GM10266 (cell line): Measurements from ENCODE around the gene NPIPB9.
"Not testable (repeated sequence)": the region's sequence is repeated elsewhere in the genome, so short reads cannot be mapped to it uniquely, and the experiment has no call there.

ENCODE experiments used
- DNase-seq: peaks from one replicate; pipeline ENCODE4 v3.0.0; 2012; ENCODE audit errors: extremely low spot score
- TF ChIP-seq, protein P1 (sequence below): IDR thresholded peaks from 2 replicates; pipeline ENCODE4 v1.5.1; 2012; ENCODE audit warnings: mild to moderate bottlenecking, low read depth; ENCODE audit not compliant: control insufficient read depth, insufficient read depth; ENCODE audit errors: missing control alignments

NPIPB9 gene

DNA sequence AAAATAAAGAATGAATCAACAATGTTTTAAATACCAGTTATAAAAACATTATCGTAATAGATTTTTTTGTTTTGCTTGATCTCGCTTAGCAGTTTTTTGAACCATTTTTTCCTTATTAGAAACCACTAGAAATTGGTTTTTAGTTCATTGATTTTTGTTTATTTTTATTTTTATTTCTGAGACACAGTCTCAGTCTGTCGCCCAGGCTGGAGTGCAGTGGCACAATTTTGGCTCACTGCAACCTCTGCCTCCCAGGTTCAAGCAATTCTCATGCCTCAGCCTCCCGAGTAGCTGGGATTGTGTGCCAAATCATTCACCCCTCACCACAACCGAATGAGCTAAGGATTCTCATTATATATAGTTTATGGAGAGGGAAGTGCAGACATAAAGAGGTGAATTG, at the start of gene NPIPB9:
TSS of gene NPIPB9 (plus strand) at position 301 of the 400 bp plus-strand sequence.
- not testable (repeated sequence) for DNase-seq

DNA sequence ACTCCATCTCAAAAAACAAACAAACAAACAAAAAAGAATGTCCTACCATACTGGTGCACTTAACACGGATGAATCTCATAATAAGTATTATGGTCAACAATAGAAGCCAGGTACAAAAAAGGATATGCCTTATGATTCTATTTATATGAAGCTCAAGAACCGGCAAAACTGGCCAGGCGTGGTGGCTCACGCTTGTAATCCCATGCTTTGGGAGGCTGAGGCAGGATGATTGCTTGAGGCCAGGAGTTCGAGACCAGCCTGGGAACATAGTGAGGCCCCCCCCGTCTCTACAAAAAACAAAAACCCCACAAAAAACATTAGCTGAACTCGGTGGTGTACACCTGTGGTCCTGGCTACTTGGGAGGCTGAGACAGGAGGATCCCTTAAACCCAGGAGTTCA, 47.3 kb upstream of the NPIPB9 start:
- DNase-seq: not testable (repeated sequence)

DNA sequence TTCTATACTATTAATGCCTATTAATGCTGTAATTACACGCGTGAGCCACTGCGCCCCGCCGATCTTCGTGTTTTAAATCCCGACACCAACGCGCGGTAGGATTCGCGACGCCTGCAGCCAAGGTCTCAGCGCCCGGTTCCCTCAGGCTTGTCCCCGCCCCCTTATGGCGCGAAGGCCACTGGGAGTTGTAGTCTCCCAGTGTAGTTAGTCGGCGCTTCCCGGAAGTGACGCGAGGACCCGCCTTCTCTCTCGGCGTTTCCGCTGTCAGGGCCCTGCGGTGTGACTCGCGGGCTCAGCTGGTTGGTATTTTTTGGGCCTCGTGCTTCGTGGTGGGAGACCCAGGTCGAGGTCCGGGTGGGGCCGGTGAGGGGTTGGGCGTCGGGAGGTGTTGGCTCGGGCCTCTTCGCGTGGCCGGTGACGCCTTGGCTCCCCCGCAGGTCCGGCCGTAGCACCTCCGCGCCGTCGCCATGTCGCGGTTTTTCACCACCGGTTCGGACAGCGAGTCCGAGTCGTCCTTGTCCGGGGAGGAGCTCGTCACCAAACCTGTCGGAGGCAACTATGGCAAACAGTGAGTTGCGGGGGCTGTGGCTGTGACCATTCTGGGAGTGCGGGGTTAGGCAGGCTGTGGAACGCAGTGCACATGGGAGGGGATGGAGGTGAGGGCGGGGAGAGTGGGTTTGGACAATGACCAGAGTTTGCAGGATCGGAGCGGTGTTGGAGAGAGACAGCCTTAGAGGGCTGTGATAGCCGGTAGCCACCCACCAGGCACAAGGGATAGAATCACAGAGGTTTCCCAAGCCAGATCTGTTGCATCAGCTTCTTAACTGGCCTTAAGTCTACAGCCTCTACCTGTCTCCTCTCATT, 40.1 kb upstream of the NPIPB9 start, which contains the start of gene EIF3C:
TSS of gene EIF3C (plus strand) at position 245 of the 864 bp plus-strand sequence. CDS start at position 468, 223 bp downstream.
- not testable (repeated sequence) for DNase-seq

DNA sequence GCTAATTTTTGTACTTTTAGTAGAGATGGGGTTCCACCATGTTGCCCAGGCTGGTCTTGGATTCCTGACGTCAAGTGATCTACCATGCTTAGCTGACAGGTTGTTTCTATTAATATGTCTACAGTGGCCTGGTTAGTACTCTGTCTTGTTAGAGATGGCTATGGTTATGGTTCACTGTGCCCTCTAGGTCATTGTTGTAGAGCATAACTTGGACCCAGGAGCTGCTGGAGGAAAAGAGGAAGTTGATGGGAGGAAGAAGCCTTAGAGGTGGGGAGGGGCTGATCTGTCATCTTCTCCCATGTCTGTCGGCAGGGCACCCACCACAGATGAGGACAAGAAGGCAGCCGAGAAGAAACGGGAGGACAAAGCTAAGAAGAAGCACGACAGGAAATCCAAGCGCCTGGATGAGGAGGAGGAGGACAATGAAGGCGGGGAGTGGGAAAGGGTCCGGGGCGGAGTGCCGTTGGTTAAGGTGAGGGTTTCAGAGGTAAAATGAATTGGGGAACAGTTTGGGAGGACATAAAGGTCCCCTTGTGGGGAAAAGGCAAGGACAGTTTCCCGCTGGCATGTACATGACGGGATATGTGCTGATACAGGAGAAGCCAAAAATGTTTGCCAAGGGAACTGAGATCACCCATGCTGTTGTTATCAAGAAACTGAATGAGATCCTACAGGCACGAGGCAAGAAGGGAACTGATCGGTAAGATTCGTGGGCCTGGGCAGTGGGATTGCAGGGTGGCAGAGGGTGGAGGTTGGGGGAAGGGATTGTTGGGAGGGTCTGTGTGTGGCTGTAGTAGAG, 28.5 kb upstream of the NPIPB9 start:
- not testable (repeated sequence) for DNase-seq

DNA sequence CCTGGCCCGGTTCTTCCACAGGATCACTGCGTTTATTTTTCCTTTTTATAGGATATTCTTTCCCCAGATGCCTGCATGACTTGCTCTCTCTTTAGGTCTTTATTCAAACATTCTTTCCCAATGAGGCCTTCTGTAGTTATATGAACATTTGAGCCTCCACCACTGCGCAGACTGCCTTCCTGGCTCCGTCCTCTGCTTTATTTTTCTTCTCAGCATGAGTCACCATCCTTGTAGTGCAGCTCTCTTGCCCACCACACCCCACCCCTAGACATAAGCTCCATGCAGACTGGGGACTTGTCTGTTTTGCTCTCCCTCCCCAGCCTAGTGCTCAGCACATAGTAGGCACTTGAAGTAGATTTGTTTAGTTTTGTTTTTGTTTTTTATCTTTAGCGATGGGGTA, 20.3 kb upstream of the NPIPB9 start:
- DNase-seq: not testable (repeated sequence)

DNA sequence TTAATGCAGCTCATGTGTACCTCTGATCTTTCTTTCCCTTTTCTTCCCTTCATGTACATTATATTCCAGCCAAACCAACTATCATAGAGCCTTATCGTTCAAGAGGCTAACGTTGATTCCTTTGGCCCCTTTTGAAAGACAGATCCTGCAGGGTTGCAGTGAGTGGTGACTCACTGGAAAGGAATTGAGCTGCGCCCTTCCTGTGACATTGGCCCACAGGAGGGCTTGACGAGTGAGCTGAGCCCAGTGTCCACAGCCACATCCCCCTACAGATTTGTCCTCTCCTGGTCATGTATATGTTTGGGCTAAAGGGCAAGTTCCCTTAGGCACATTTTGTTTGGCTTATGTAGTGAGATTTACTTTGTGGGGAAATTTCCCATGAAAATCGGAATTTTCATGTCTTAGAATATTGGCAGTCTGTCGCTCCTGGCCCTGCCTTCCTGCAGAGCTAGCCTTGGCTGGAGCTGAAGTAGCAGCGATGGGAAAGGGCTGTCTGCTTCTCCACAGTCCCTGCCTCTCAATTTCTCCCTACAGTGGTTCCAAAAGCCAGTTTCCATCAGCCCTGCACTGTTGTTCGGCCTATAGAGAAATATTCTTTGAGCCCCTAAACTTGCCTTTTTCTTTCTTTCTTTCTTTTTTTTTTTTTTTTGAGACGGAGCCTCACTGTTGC, 19.0 kb upstream of the NPIPB9 start:
- not testable (repeated sequence) for DNase-seq

DNA sequence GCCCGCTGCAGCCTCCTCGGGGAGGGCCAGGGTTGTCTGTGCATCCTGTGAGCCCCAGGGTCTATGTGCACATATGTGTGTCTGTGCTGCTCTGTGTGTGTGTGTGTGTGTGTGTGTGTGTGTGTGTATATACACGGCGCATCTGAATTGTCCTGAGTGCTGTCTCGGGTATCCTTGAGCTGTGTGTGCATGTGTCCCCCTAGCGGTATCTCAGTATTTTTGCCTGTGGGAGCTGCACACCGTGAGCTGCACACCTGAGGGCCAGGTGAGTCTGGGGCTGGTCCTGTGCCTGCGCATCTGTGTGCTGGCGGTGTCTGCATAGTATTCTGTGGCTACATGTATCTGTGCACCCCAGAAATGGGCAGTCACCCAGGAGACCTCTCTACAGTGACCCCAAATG, 11.8 kb upstream of the NPIPB9 start:
- DNase-seq: not testable (repeated sequence)

DNA sequence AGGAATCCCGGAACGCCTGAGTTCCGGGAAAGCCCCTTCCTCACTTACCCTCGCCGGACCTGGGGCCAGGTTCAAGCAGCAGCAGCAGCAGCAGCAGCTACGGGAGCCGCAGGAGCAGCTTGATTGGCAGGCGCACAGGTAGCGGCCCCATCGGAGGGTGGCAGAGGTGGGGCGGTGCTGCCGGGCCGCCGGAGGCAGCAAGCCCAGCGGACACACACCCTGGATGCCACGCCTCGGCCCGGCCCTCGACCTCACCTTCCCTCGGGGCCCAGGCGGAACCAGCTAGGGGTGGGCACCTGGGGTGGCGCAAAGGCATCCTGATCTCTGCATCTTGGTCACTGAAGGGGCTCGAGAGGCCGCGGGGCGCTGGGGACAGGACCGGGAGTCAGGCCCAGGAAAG, 11.0 kb upstream of the NPIPB9 start:
- DNase-seq: not testable (repeated sequence)

DNA sequence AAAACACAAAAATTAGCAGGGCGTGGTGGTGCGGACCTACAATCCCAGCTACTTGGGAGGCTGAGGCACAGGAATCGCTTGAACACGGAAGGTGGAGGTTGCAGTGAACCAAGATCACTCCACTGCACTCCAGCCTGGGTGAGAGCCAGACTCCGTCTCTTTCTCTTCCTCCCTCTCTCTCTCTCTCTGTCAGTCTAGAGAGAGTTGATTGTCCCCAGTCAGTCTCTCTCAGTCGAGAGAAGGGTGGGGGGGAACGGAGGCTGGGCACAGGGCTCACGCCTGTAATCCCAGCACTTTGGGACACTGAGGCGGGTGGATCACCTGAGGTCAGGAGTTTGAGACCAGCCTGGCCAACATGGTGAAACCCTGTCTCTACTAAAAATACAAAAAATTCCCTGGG, 10.3 kb upstream of the NPIPB9 start:
- DNase-seq: not testable (repeated sequence)

DNA sequence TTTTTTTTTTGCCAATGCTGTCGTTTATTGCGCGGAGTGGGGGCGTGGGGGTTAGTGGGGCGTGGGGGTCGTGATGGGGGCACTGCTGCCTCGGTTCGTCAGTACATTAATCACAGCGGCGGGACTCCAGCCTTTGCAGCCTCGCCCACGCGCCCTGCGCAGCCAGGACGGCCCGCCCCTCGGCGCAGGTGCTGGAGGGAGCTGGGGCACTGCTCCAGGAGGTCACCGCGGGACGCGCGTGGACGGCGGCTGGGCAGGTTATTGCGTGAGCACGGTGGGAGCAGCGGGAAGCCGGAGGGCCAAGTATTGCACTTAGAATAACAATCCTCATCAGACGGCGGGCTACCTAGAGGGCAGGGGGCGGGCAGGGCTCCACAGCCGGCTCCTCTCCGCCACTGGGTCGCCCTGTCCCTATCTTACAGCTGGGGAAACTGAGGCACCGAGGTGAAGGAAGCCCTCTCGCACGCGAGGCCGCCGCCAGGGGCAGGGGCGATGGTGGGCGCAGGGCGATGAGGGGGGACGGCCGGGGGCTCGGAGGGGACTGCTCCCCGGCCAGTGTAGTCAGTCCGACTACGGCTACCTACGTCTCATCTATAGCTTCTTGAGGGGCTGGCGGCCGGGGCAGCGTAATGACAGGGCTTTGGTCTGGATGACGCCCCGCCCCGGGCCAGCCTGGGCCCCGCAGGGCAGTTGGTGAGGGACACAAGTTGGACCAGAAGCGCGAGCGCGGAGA, 4.8 kb upstream of the NPIPB9 start:
- DNase-seq: not testable (repeated sequence)

DNA sequence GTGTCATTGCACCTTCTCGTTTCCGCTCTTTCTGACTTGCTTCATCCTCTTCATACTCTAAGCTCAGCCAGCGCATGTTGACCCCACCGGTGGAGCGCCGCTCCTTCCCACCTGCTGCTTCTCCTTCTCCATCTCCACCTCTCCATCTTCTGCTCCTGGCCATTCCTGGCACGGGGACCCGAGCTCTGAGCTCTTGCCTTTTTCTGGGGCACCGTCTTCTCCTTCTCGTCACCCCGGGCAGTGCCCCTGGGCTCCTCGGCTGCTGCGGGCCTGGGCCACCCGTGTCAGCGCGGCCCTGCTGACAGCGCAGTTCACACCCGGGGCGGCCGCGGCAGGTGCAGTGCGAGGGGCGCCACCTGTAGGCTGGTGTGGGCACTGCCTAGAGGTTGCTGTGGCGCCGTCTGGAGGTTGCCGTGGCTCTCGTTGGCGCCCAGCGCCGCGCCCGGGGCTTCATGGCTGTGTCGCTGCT, 1.6 kb upstream of the NPIPB9 start:
- DNase-seq: not testable (repeated sequence)
- TF ChIP-seq, protein P1, sequence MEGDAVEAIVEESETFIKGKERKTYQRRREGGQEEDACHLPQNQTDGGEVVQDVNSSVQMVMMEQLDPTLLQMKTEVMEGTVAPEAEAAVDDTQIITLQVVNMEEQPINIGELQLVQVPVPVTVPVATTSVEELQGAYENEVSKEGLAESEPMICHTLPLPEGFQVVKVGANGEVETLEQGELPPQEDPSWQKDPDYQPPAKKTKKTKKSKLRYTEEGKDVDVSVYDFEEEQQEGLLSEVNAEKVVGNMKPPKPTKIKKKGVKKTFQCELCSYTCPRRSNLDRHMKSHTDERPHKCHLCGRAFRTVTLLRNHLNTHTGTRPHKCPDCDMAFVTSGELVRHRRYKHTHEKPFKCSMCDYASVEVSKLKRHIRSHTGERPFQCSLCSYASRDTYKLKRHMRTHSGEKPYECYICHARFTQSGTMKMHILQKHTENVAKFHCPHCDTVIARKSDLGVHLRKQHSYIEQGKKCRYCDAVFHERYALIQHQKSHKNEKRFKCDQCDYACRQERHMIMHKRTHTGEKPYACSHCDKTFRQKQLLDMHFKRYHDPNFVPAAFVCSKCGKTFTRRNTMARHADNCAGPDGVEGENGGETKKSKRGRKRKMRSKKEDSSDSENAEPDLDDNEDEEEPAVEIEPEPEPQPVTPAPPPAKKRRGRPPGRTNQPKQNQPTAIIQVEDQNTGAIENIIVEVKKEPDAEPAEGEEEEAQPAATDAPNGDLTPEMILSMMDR: peak; percentile 11

DNA sequence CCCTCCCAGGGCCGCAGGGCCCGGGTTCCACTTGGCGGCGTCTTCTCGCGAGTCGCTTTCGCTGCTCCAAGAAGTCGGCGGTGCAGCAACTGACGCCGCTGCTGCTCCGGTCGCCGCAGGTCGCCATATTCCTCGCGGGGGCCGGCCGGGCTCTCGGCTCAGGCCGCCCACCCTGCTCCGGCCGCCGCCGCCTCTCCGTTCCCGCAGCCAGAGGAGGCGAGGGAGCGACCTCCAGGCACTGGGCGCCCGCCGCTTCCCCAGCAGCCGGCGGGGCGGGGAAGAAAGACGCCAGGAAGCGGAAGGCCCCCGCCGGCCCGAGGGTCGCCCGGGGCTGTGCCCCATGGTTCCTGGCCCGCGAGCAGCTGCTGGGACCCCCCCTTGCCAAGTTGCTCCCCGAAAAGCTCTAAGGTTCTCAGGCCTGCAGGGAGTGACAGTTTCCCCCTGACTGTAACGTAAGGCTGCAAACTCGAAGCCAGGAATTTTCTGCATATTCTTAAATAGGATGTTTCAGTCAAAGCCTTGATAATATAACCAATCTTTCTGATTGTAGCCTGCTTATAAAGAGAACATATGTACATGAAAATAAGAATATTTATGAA, 1.0 kb upstream of the NPIPB9 start:
- not testable (repeated sequence) for DNase-seq

DNA sequence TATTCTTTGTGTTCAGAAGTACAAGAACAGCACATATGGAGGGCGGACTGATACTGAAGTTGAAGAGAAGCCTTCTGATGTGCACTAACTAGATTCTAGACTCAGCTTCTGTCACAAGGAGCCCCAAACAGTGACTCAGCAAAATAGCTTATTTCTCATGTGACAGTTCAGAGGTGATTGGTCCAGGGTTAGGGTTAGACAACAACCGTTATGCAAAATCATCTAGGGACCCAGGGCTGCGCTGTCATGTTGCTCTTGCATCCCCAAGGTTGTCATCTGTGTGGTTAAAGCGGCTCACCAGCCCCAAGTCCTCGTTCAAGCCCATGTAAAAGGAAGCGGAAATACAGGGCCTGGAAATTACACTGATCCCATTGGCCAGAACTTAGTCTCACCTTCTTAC, 30.1 kb downstream of the NPIPB9 start:
- not testable (repeated sequence) for DNase-seq

DNA sequence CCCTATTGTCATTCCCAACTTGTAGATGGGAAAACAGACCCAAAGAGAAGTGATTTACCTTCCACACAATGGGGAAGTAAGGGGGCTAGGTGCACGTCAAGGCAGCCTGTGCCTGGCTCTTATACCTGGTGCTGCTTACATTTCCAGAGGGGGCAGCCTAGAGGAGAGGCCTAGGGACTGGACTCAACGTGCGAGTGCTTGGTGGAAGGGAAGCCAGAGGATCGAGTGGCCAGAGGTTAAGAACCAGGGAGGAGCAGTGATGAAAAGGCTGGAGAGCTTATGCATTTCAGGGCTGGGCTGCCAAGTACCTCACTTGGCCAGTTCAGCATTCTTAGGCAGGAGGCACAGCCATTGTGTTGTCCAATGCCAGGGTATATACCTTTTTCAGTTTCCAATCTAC, 30.8 kb downstream of the NPIPB9 start:
- not testable (repeated sequence) for DNase-seq
